K562 (cell line): ENCODE results near the gene FRYL. TPM values are rescaled to one million over a fixed set of nuclear protein-coding genes. Genes with fewer than 3 reads are reported as not detected.
A peak's percentile ranks its signal among the peaks of the same experiment; 100 is the strongest.

Experiments used
- ATF4 ChIP-seq: fragments of 450-650 bp; formaldehyde crosslinking; IDR thresholded peaks from 2 replicates; pipeline ENCODE4 v1.4.0; 2022; ENCODE audit warnings: mild to moderate bottlenecking, moderate library complexity
- BRF2 ChIP-seq: IDR thresholded peaks from 3 replicates; pipeline ENCODE4 v1.6.1; 2011; ENCODE audit warnings: borderline replicate concordance, mild to moderate bottlenecking; ENCODE audit not compliant: insufficient read length, insufficient read depth
- CHD4 ChIP-seq: fragments of 200-600 bp; sonication (generic); IDR thresholded peaks from 3 replicates; pipeline ENCODE4 v1.6.1; 2012; ENCODE audit warnings: low read depth, mild to moderate bottlenecking, mixed read lengths, low read length, inconsistent platforms; ENCODE audit not compliant: insufficient read depth, insufficient replicate concordance, poor library complexity, severe bottlenecking
- E2F4 ChIP-seq: sonication (generic); formaldehyde crosslinking; IDR thresholded peaks from 2 replicates; pipeline ENCODE4 v1.8.0; 2022; ENCODE audit warnings: mild to moderate bottlenecking, low read depth, missing genetic modification reagents
- EHMT2 ChIP-seq: fragments of 450-650 bp; IDR thresholded peaks from 2 replicates; pipeline ENCODE4 v1.6.1; 2018; ENCODE audit warnings: antibody characterized with exemption
- FOXA3 ChIP-seq, 2 experiments: fragments of 450-650 bp in 1 of 2; sonication (generic) in 1 of 2; formaldehyde crosslinking; IDR thresholded peaks in 1 of 2; conservative IDR thresholded peaks in 1 of 2; 2 replicates each; pipeline versions ENCODE4 v1.4.0 to v1.8.0; 2020 to 2022; ENCODE audit warnings: mild to moderate bottlenecking in 2 of 2, missing genetic modification reagents in 1 of 2
- FOXO4 ChIP-seq: fragments of 450-650 bp; formaldehyde crosslinking; IDR thresholded peaks from 2 replicates; pipeline ENCODE4 v1.4.0; 2020; ENCODE audit warnings: mild to moderate bottlenecking, moderate library complexity
- MEIS2 ChIP-seq: fragments of 450-650 bp; IDR thresholded peaks from 2 replicates; pipeline ENCODE4 v1.6.1; 2014; ENCODE audit warnings: mild to moderate bottlenecking; ENCODE audit not compliant: partially characterized antibody
- NFE2 ChIP-seq: IDR thresholded peaks from 2 replicates; pipeline ENCODE4 v1.6.1; 2014; ENCODE audit warnings: antibody characterized with exemption, low read depth
- NRF1 ChIP-seq, 2 experiments: fragments of 450-650 bp; IDR thresholded peaks in 1 of 2; conservative IDR thresholded peaks in 1 of 2; 2 replicates each; pipeline ENCODE4 v1.6.1; 2014; ENCODE audit warnings: mild to moderate bottlenecking in 2 of 2
- PHTF2 ChIP-seq: fragments of 250-450 bp; sonication (Bioruptor Pico); IDR thresholded peaks from 2 replicates; pipeline ENCODE4 v1.5.0; 2021; ENCODE audit warnings: mild to moderate bottlenecking
- POLR3G ChIP-seq: IDR thresholded peaks from 2 replicates; pipeline ENCODE4 v1.6.1; 2011; ENCODE audit not compliant: insufficient read length, insufficient replicate concordance; ENCODE audit errors: extremely low read depth
- RHOXF2B ChIP-seq: fragments of 250-450 bp; sonication (Bioruptor Pico); conservative IDR thresholded peaks from 2 replicates; pipeline ENCODE4 v1.5.1; 2021
- SMARCB1 ChIP-seq: IDR thresholded peaks from 2 replicates; pipeline ENCODE4 v1.6.1; 2011; ENCODE audit warnings: improper control_type of control experiment, low read depth; ENCODE audit not compliant: insufficient read length
- SP2 ChIP-seq: IDR thresholded peaks from 2 replicates; pipeline ENCODE4 v1.6.1; 2011; ENCODE audit warnings: mild to moderate bottlenecking, low read depth, low read length, moderate library complexity; ENCODE audit not compliant: poor library complexity, severe bottlenecking; ENCODE audit errors: extremely low read depth
- TAF15 ChIP-seq: fragments of 200-400 bp; formaldehyde crosslinking; IDR thresholded peaks from 2 replicates; pipeline ENCODE4 v1.6.1; 2017; ENCODE audit warnings: mild to moderate bottlenecking, low read depth, low read length, moderate library complexity
- U2AF2 ChIP-seq: fragments of 200-400 bp; formaldehyde crosslinking; optimal IDR thresholded peaks from 2 replicates; pipeline ENCODE3; 2017; ENCODE audit warnings: low read depth, mild to moderate bottlenecking, low read length
- ZBTB49 ChIP-seq: sonication (generic); formaldehyde crosslinking; IDR thresholded peaks from 2 replicates; pipeline ENCODE4 v1.8.0; 2022; ENCODE audit warnings: missing genetic modification reagents, mild to moderate bottlenecking, borderline replicate concordance
- polyA plus RNA-seq, 8 experiments: library from polyadenylated mRNA; depleted of rRNA in 4 of 8; stranded (reverse) in 5 of 8; unstranded in 3 of 8; fragments of >200 nt; fragmentation: Nextera tagmentation in 2 of 8; fragmentation: Illumina TruSeq in 1 of 8; extraction: Ambion mirVana in 2 of 8; extraction: Trizol in 1 of 8; gene quantifications; 2 replicates each; pipeline versions ENCODE4 v1.2.1 to v1.2.3, GENCODE V29; 2011 to 2014; ENCODE audit warnings: inconsistent platforms in 1 of 8, missing spikeins in 1 of 8
- total RNA-seq, 7 experiments: library from RNA; depleted of rRNA in 6 of 7; stranded (reverse); fragments of >200 nt in 6 of 7; fragmentation: Illumina TruSeq in 2 of 7; extraction: Trizol in 2 of 7; gene quantifications; 2 replicates each; pipeline versions ENCODE4 v1.2.1 to v1.2.3, GENCODE V29; 2011 to 2021; ENCODE audit warnings: low replicate concordance in 1 of 7

FRYL gene
- total and polyA plus RNA-seq, 9 of the 15 experiments (the other 6 are each of a cell fraction or from before 2014, with no cell fraction given): 7.2 to 34.9 (median 15.9) TPM

DNA sequence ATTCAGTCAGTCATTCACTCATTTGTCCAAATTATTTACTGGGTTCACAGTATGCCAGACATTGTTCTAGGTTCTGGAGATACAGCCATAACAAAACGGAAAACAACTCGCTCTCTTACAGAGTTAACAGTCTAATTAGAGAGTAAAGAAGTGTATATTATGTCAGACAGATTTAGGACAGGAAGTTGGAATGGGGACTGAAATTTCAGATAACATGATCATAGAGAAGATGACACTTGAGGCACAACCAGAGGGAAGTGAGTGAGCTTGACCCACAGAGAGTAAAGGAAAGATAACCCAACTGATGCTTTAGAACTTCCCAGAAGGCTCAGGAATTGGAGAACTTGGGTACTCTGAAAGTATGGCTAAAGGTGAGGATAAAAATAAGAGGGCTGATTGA lies 150.6 kb downstream of the FRYL start (continued):
- TF ChIP-seq CHD4 (no peak), MEIS2 (peak; percentile 89), ZBTB49 (no peak), NFE2 (no peak), SP2 (no peak), ATF4 (CRISPR knock-in tag) (no peak), SMARCB1 (no peak), TAF15 (no peak), EHMT2 (peak; percentile 85), PHTF2 (CRISPR knock-in tag) (no peak), NRF1 (conservative IDR thresholded peaks at IDR 0.05 in 1 of 2, IDR thresholded peaks at IDR 0.05 in 1 of 2) (no peak), BRF2 (no peak), FOXO4 (CRISPR knock-in tag) (no peak), U2AF2 (no peak), FOXA3 (CRISPR knock-in tag; conservative IDR thresholded peaks at IDR 0.05 in 1 of 2, IDR thresholded peaks at IDR 0.05 in 1 of 2) (no peak), E2F4 (CRISPR knock-in tag) (no peak), RHOXF2B (CRISPR knock-in tag) (no peak), POLR3G (no peak)
